Stimulated activated CD8-positive, alpha-beta memory T cell treated with anti-CD3 and anti-CD28 coated beads, Interleukin-4, amount 100 ng/mL, for 4 hours (primary cell): ENCODE data around the gene TMEM207.

Source experiments
- DNase-seq, 2 donors: peaks; one replicate each; pipeline ENCODE4 v3.0.0-alpha.2; 2020; ENCODE audit warnings: low read depth in 2 of 2, low spot score in 1 of 2

The TMEM207 gene

GRCh38 chr3:190444576-190445145 is 5.0 kb downstream of the TMEM207 start:
- DNase-seq: no peak

GRCh38 chr3:190444006-190444405 is 5.7 kb downstream of the TMEM207 start:
- no peak for DNase-seq

DNA sequence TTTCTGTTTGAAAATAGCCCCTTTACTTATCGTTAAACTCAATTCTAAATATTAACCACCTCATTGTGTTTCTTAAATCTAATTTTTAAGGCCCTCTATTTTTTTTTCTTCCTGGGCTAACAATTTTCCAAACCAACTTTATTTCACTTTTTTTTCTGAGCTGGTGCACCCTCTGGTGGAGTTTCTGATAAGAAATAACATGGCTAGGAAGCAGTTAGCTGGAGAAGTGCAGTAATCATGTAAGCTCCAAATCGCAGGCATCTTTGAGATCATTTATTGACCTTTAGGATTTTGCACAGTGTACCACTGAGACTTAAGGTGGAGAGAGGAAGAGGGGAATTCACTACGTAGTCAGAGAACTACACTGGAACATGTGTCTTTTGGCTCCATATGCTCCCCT is 6.4 kb downstream of the TMEM207 start:
- no peak for DNase-seq

DNA sequence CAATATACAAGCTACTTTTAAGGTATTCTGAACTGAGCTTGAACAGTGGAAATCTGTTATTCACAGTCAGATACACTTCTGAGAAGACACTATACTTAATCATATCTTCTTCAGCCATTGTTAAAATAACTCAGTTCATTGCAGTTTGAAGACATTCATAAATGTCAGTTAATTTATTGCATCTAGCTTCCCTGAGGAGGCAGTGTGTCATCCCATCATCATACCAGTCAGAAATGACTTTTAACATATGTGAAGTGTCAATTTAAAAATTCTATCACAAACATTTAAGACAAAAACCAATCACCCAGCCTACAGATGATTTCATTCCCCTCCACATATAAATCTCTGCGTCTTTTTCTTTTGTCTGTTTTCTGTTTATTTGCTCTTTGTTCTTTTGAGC is 7.5 kb downstream of the TMEM207 start:
- no peak for DNase-seq

- DNase-seq: no peak
Measured at GRCh38 chr3:190436331-190436730, 13.4 kb downstream of the TMEM207 start.

DNA sequence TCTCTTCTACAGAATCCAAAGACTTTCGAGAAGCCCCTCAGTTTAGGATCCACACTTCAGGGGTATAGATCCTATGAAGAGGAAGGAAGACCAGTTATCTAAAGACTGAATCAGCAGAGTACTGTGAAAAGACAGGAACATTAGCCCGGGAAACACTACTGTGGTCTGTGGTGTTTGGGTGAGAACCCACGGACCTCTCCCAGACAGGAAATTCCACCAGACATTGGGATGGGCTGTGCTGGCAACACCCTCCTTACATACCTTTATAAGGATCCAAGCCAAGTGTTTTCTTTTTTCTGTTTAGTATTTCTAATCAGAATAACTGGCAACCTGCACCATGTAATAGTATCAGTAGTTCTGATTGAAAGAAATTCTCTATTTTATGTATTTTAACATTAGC is 14.1 kb downstream of the TMEM207 start:
- DNase-seq: no peak

DNA sequence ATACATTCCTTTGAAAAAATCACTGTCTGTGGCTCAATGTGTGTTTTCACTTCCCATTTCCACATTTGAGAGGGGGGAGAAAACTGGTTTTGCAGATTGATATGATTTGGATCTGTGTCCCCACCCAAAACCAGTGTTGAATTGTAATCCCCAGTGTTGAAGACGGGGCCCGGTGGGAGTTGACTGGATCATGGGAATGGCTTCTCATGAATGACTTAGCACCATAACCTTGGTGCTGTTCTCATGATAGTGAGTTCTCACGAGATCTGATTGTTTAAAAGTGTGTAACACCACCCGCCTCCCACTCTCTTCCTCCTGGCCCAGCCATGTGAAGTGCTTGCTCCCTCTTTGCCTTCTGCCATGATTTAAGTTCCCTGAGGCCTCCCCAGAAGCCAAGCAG is 16.1 kb downstream of the TMEM207 start:
- no peak for DNase-seq

DNA sequence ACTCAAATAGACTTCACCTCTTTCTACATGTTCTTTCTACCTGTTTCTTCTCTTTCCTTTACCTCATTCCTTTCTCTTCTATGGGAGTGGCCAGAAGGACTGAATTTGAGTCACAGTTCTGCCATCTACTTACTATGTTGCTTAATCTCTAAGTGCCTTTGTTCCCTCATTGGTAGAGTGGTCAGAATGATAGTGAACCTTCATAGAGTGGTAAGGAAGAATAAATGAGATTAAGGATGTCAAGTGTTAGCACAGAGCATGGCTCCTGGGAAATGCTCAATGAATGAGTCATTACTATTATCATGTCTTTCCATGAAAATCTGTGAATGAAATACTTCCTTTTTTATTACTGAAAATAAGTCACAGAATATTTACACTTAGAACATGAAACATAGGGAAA is 17.5 kb downstream of the TMEM207 start:
- DNase-seq: no peak

DNA sequence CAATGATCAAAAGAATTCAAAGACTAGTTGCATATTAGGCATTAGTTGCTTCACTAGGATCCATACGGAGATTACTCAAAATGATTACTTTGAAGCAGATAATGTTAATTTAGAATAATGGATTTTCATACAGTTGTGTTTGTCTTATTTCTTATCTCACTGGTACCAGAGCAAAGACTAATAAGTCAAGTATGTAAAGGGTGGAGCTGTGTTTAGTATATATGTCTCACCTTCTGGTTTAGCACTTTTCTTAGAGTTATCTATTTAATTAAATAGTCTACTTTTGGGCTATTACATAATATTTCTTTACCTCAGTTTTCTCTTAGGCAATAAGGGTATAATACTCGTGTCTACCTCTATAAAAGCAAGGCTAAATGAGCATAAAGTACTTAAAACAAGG is 18.8 kb downstream of the TMEM207 start:
- DNase-seq: no peak

GRCh38 chr3:190429681-190430080 is 20.0 kb downstream of the TMEM207 start:
- DNase-seq: no peak

- DNase-seq: no peak
Measured at GRCh38 chr3:190426806-190427507, 22.7 kb downstream of the TMEM207 start.

- DNase-seq: no peak
Measured at GRCh38 chr3:190425833-190426232, 23.9 kb downstream of the TMEM207 start.

DNA sequence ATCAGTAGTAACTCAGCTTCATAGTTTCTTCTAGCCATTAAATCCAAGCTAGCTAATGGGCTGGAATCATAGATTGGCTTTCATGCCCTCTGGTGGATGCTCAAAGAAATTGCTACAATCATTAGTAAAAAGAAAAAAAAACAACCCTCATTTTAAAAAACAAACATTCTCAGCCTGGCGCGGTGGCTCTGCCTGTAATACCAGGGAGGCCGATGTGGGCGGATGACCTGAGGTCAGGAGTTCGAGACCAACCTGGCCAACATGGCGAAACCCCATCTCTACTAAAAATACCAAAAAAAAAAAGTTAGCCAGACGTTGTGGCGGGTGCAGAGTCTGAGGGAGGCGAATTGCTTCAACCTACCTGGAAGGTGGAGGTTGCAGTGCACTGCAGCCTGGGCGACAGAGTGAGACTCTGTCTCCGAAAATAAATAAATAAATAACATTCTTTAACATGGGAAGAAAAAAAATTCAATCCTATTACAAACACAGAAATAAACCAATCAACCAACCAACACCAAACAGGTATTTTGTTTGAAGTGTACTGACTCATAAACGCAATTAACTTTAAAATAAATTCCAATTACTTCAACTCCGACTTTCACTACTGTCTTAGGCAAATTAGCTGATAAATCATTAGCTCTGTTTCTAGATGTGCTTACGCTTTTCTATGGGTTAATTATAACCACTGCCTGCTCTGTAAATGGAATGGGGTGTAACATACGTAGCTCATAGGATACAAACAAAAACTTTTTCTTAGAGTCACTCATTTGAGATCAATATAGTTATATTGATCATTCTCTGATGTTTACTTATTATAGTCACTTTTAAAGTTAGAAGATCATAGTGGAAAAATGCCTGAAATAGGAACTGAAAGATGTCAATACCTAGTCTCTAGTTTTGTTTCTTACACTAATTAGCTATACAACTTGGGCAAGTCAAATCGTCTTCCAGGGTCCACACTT is 24.9 kb downstream of the TMEM207 start:
- no peak for DNase-seq

- no peak for DNase-seq
Measured at GRCh38 chr3:190424108-190424477, 25.6 kb downstream of the TMEM207 start.

GRCh38 chr3:190414297-190414696 is 35.4 kb downstream of the TMEM207 start:
- DNase-seq: no peak

- no peak for DNase-seq
Measured at GRCh38 chr3:190404715-190405114, 45.0 kb downstream of the TMEM207 start.

DNA sequence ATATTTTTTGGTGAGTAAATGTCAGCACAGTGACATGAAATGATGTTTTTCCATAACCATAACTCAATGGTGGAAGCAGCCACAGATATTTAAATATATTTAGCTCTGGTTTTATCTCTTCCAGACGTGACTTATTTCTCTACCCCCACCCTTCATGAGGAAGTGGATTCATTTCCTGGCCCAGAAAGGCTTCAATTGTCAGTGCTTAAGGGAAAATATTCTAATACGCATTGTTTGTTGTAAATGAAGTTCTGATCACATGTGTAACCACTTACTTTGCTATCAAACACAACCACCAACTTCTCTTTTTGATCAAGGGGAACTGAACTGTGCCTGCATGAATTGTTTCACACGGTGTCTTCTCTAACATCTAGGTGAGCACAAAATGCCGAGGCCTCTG is 47.7 kb downstream of the TMEM207 start:
- DNase-seq: no peak

DNA sequence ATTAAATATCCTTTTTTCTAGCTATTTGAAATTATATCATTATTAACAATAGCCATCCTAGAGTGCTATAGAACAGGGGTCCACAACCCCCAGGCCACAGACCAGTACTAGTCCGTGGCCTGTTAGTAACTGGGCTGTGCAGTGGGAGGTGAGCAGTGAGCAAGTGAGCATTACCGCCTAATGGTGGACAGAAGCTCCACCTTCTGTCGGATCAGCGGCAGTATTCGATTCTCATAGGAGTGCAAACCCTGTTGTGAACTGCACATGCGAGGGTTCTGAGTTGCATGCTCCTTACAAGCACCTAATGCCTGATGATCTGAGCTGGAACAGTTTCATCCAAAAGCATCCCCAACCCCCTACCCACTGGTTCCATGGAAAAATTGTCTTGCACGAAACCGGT is 50.0 kb downstream of the TMEM207 start:
- no peak for DNase-seq

DNA sequence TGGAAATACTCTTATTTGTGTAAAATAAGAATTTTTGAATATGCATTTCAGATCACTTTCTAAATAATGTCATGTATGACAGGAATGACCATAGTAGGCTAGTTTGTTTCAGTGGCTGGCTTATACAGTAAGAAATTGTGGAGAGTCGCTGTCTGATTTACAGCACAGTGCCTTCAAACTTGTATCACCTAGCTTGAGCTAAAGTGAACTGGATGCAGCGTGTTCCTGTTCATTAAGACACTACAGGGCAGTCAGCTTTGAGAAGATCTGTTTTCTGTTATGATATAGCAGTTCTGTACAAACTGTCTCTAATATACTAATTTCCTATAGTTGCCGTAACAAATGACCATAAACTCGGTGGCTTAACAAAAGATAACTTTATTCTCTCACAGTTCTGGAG is 51.8 kb downstream of the TMEM207 start:
- DNase-seq: no peak

- DNase-seq: no peak
Measured at GRCh38 chr3:190396001-190396400, 53.7 kb downstream of the TMEM207 start.

GRCh38 chr3:190388703-190389102 is 61.0 kb downstream of the TMEM207 start:
- no peak for DNase-seq

GRCh38 chr3:190387578-190388213 is 62.0 kb downstream of the TMEM207 start, which contains the start of gene CLDN16:
Gene CLDN16 (plus strand): TSS chr3:190388163. CDS start chr3:190388330, 167 bp downstream.
- no peak for DNase-seq
